ENCODE data around the gene ZFAND3. TPM values are rescaled to one million over a fixed set of nuclear protein-coding genes. Genes with fewer than 3 reads are reported as not detected.
A peak's percentile ranks its signal among the peaks of the same experiment; 100 is the strongest.

The ZFAND3 gene
- 27.7 TPM for total RNA-seq

- peak; percentile 92 to 98 (median 97) for DNase-seq (ENCODE audit: low read depth in 2 of 3, low spot score in 2 of 3)
Observed at GRCh38 chr6:37819177-37819801, at the start of gene ZFAND3. Gene ZFAND3 (plus strand): TSS chr6:37819727. CDS start chr6:37819946, 219 bp downstream.

- DNase-seq (ENCODE audit: low read depth in 2 of 3, low spot score in 2 of 3): no peak
Observed at GRCh38 chr6:37774028-37774680, 45.4 kb upstream of the ZFAND3 start.

GRCh38 chr6:37776566-37776965 is 43.0 kb upstream of the ZFAND3 start:
- DNase-seq (ENCODE audit: low read depth in 2 of 3, low spot score in 2 of 3): no peak

- DNase-seq (ENCODE audit: low read depth in 2 of 3, low spot score in 2 of 3): no peak
Observed at GRCh38 chr6:37777272-37777834, 42.2 kb upstream of the ZFAND3 start.

GRCh38 chr6:37779111-37779800 is 40.3 kb upstream of the ZFAND3 start:
- no peak for DNase-seq (ENCODE audit: low read depth in 2 of 3, low spot score in 2 of 3)

GRCh38 chr6:37779902-37780628 is 39.5 kb upstream of the ZFAND3 start:
- no peak for DNase-seq (ENCODE audit: low read depth in 2 of 3, low spot score in 2 of 3)

- no peak for DNase-seq (ENCODE audit: low read depth in 2 of 3, low spot score in 2 of 3)
Observed at GRCh38 chr6:37781788-37782187, 37.7 kb upstream of the ZFAND3 start.

GRCh38 chr6:37783025-37783855 is 36.3 kb upstream of the ZFAND3 start:
- no peak for DNase-seq (ENCODE audit: low read depth in 2 of 3, low spot score in 2 of 3)

GRCh38 chr6:37783856-37784584 is 35.5 kb upstream of the ZFAND3 start:
- DNase-seq (ENCODE audit: low read depth in 2 of 3, low spot score in 2 of 3): peak in 1 of 3 donors; percentile 46

- DNase-seq (ENCODE audit: low read depth in 2 of 3, low spot score in 2 of 3): no peak
Observed at GRCh38 chr6:37784585-37784967, 35.0 kb upstream of the ZFAND3 start.

- no peak for DNase-seq (ENCODE audit: low read depth in 2 of 3, low spot score in 2 of 3)
Observed at GRCh38 chr6:37785002-37785662, 34.4 kb upstream of the ZFAND3 start.

GRCh38 chr6:37785663-37786270 is 33.8 kb upstream of the ZFAND3 start:
- DNase-seq (ENCODE audit: low read depth in 2 of 3, low spot score in 2 of 3): no peak

GRCh38 chr6:37787216-37787615 is 32.3 kb upstream of the ZFAND3 start:
- DNase-seq (ENCODE audit: low read depth in 2 of 3, low spot score in 2 of 3): no peak

GRCh38 chr6:37788259-37788658 is 31.3 kb upstream of the ZFAND3 start:
- no peak for DNase-seq (ENCODE audit: low read depth in 2 of 3, low spot score in 2 of 3)

GRCh38 chr6:37791156-37791919 is 28.2 kb upstream of the ZFAND3 start:
- peak; percentile 26 to 94 (median 90) for DNase-seq (ENCODE audit: low read depth in 2 of 3, low spot score in 2 of 3)

GRCh38 chr6:37792457-37793033 is 27.0 kb upstream of the ZFAND3 start:
- no peak for DNase-seq (ENCODE audit: low read depth in 2 of 3, low spot score in 2 of 3)

GRCh38 chr6:37793067-37793466 is 26.5 kb upstream of the ZFAND3 start:
- DNase-seq (ENCODE audit: low read depth in 2 of 3, low spot score in 2 of 3): no peak

All from hematopoietic multipotent progenitor cell (in vitro differentiated cells).